GM15510 (cell line): ENCODE measurements around the gene PLPP1.

ENCODE experiments used
- POLR2A ChIP-seq: IDR thresholded peaks from 3 replicates; pipeline ENCODE4 v1.6.1; 2011; ENCODE audit warnings: borderline replicate concordance; ENCODE audit not compliant: insufficient read length; ENCODE audit errors: extremely low read depth

The PLPP1 gene

GRCh38 chr5:55481293-55481855 lies 53.4 kb downstream of the PLPP1 start:
- no peak for TF ChIP-seq POLR2A

GRCh38 chr5:55480781-55481180 lies 54.0 kb downstream of the PLPP1 start:
- no peak for TF ChIP-seq POLR2A

- TF ChIP-seq POLR2A = no peak
Measured at GRCh38 chr5:55472642-55473041, 62.1 kb downstream of the PLPP1 start.

- TF ChIP-seq POLR2A = no peak
Measured at GRCh38 chr5:55471468-55471867, 63.3 kb downstream of the PLPP1 start.

- TF ChIP-seq POLR2A = no peak
Measured at GRCh38 chr5:55470282-55470681, 64.5 kb downstream of the PLPP1 start.

- no peak for TF ChIP-seq POLR2A
Measured at GRCh38 chr5:55469839-55470238, 64.9 kb downstream of the PLPP1 start.

GRCh38 chr5:55467862-55468551 lies 66.8 kb downstream of the PLPP1 start:
- TF ChIP-seq POLR2A = no peak

- no peak for TF ChIP-seq POLR2A
Measured at GRCh38 chr5:55463613-55464012, 71.2 kb downstream of the PLPP1 start.

- TF ChIP-seq POLR2A = no peak
Measured at GRCh38 chr5:55459572-55459971, 75.2 kb downstream of the PLPP1 start.

GRCh38 chr5:55456216-55456895 lies 78.4 kb downstream of the PLPP1 start:
- no peak for TF ChIP-seq POLR2A

- no peak for TF ChIP-seq POLR2A
Measured at GRCh38 chr5:55454282-55454681, 80.5 kb downstream of the PLPP1 start.

GRCh38 chr5:55453211-55453610 lies 81.6 kb downstream of the PLPP1 start:
- TF ChIP-seq POLR2A = no peak

- no peak for TF ChIP-seq POLR2A
Measured at GRCh38 chr5:55451976-55452375, 82.8 kb downstream of the PLPP1 start.

GRCh38 chr5:55450050-55450765 lies 84.6 kb downstream of the PLPP1 start:
- no peak for TF ChIP-seq POLR2A

- TF ChIP-seq POLR2A = no peak
Measured at GRCh38 chr5:55446640-55447351, 88.0 kb downstream of the PLPP1 start.

GRCh38 chr5:55445791-55446190 lies 89.0 kb downstream of the PLPP1 start:
- TF ChIP-seq POLR2A = no peak

- TF ChIP-seq POLR2A = no peak
Measured at GRCh38 chr5:55441954-55442353, 92.8 kb downstream of the PLPP1 start.
